Lower leg skin (tissue), 4 donors: ENCODE data around the gene MRPL51. TPM values are rescaled to one million over a fixed set of nuclear protein-coding genes. Genes with fewer than 3 reads are reported as not detected.

Source experiments
- DNase-seq, 2 donors: peaks; one replicate each; pipeline ENCODE4 v3.0.0-alpha.2; 2019; ENCODE audit warnings: low spot score in 2 of 2
- H3K4me3 ChIP-seq: fragments of 200-600 bp; sonication (generic); 2 replicates; pipeline ENCODE4 v1.5.1; 2017; ENCODE audit warnings: mild to moderate bottlenecking, low read depth; ENCODE audit not compliant: poor library complexity, severe bottlenecking
- POLR2A ChIP-seq, 2 donors: fragments of 450-650 bp; IDR thresholded peaks; one replicate each; pipeline ENCODE4 v1.6.1; 2016 to 2017; ENCODE audit warnings: antibody characterized with exemption in 2 of 2, mild to moderate bottlenecking in 1 of 2, moderate library complexity in 1 of 2
- WGBS, 2 donors: methylation state at CpG; one replicate each; pipeline ENCODE4 v1.1.5; 2018; 5-methylcytosine and 5-hydroxymethylcytosine counted together
- intact Hi-C: fragments of 100-400 bp; cut with DNase I; formaldehyde crosslinking; loops from one replicate; pipeline ENCODE4 v1.15.0; 2023; ENCODE audit warnings: low total_unique reads
- total RNA-seq, 4 donors: library from RNA; depleted of rRNA; stranded (reverse); fragments of >200 nt; gene quantifications; one replicate each; pipeline ENCODE4 v1.1.0, GENCODE V29; 2016
- TF ChIP-seq, protein P1 (sequence below), 3 donors: fragments of 450-650 bp; IDR thresholded peaks; one replicate each; pipeline ENCODE4 v1.5.1; 2016; ENCODE audit warnings: antibody characterized with exemption in 3 of 3, mild to moderate bottlenecking in 3 of 3, moderate library complexity in 2 of 3

Gene MRPL51
- total RNA-seq, 4 donors from 2014 or later: 38.6 to 62.1 (median 58.7) TPM

DNA sequence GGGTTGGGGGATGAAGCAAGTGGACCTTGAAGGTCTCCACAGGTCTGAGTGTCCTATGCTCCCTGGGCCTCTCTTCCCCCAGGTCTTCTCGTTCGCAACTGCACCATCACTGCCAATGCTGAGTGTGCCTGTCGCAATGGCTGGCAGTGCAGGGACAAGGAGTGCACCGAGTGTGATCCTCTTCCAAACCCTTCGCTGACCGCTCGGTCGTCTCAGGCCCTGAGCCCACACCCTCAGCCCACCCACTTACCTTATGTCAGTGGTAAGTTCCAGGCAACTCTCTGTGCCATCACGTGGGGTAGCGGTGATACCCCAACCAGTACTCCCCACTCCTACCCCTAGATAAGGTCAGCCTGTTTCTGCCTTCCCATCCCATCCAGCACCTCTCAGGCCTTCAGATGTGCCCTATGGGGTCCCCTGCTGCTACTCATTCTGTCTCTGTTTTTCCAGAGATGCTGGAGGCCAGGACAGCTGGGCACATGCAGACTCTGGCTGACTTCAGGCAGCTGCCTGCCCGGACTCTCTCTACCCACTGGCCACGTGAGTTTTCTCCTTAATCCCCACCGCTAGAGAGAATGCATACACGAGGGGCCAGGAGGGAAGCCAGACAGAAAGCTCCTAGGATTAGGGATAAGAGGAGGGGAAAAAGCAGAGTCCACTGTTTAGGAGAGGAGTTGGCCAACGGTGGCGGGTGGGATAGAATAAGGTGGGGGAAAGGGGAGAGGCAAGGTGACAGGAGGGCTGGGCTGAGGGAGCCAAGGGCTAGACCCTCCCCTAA is 42.8 kb downstream of the MRPL51 start:
- no peak overlapping the region for H3K4me3 ChIP-seq
- TF ChIP-seq, protein P1, sequence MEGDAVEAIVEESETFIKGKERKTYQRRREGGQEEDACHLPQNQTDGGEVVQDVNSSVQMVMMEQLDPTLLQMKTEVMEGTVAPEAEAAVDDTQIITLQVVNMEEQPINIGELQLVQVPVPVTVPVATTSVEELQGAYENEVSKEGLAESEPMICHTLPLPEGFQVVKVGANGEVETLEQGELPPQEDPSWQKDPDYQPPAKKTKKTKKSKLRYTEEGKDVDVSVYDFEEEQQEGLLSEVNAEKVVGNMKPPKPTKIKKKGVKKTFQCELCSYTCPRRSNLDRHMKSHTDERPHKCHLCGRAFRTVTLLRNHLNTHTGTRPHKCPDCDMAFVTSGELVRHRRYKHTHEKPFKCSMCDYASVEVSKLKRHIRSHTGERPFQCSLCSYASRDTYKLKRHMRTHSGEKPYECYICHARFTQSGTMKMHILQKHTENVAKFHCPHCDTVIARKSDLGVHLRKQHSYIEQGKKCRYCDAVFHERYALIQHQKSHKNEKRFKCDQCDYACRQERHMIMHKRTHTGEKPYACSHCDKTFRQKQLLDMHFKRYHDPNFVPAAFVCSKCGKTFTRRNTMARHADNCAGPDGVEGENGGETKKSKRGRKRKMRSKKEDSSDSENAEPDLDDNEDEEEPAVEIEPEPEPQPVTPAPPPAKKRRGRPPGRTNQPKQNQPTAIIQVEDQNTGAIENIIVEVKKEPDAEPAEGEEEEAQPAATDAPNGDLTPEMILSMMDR (IDR thresholded peaks at IDR 0.05): no peak
- 75% methylated on average over 16 of the region's 16 CpGs for WGBS, 2 donors
- DNase-seq: peak in 1 of 2 donors; percentile 79
- intact Hi-C loops: no loop called here

DNA sequence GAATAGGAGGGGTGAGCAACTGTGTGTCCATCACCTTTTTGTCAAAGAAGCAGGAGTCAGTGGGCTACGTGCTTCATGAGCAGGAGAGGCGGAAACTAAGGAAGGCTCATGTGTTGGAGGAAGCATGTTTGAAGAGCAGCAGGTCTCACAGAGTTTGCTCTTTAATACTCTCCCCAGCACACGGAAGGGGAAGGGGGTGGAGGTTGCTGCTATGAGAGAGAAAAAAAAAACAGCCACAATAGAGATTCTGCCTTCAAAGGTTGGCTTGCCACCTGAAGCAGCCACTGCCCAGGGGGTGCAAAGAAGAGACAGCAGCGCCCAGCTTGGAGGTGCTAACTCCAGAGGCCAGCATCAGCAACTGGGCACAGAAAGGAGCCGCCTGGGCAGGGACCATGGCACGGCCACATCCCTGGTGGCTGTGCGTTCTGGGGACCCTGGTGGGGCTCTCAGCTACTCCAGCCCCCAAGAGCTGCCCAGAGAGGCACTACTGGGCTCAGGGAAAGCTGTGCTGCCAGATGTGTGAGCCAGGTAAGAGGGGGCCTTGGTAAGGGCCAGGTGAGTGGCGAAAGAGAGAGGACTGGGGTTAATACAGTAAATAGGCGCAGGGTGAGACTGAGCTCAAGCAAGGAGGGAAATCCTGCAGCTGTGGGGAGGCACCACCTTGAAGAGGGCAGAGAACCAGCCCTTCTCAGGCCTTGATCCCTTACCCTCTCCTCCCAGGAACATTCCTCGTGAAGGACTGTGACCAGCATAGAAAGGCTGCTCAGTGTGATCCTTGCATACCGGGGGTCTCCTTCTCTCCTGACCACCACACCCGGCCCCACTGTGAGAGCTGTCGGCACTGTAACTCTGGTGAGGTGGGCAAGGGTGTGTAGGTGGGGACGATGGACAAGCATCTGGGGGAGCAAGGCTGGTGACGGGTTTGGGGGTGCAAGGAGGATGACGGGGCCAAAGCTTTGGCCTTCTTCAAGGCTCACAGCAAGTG is 48.1 kb downstream of the MRPL51 start, which contains the start of gene CD27:
CD27 (plus strand) TSS at position 252 of the 985 bp plus-strand sequence; CDS start at position 393, 141 bp downstream.
- no peak for TF ChIP-seq POLR2A (IDR thresholded peaks at IDR 0.05)
- TF ChIP-seq, protein P1 (IDR thresholded peaks at IDR 0.05): no peak
- no peak for DNase-seq
- intact Hi-C loops: no loop called here
- WGBS, 2 donors: 85 to 86% methylated on average over 16 of the region's 16 CpGs
- no peak within 1 kb of the TSS for H3K4me3 ChIP-seq

DNA sequence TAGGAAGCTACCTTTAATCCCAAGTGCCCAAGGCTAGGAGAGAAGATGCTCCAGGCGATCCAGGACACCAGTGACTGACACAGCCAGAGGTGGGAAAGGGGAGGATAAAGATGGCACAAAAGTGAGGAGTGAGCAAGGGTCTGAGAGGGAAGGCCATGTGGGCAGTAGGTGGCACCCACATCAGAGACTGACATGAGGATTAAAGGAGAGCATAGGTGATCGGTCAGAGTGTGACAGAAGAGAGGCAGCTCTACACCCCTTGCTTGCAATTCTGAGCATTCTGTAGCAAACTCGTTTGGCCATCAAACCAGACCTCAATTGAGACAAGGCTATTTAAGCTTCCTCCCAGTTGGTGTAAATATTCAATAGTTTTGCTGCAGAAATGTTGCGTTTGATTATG is 49.0 kb downstream of the MRPL51 start:
- no peak overlapping the region for H3K4me3 ChIP-seq
- TF ChIP-seq, protein P1 (IDR thresholded peaks at IDR 0.05): no peak
- intact Hi-C loops: no loop called here
- WGBS, 2 donors: 81 to 91% methylated on average over 4 of the region's 4 CpGs
- no peak for DNase-seq

DNA sequence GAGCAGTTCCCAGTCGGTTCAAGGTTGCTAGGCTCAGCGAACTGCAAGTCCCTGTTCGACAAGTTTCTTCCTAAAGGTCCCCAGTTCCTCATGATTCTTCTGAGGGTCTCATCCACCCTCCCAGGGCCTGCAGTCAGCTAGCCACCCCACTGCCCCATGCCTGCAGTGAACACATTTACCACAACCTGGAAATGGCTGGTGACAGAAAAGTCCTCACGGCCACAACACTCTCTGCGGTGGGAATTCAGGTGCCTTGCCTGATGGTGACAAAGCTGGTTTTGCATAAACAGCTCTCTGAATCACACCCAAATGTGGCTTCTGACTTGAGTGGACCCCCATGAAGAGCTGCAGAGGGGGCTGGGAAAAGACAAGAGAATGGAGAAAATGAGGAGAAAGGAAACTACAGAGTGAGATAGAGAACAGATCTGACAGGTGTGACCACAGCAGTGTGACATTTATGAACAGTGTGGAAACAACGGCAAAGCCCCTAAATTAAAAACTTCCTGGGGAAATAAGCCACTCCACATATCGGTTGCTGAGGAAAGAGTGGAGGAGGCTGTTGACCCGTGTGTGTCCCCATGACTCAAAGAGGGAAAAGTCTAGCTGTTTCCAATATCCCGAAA is 49.6 kb downstream of the MRPL51 start:
- TF ChIP-seq, protein P1 (IDR thresholded peaks at IDR 0.05): no peak
- TF ChIP-seq POLR2A (IDR thresholded peaks at IDR 0.05): no peak
- WGBS, 2 donors: 63 to 71% methylated on average over 8 to 9 of the region's 9 CpGs
- no peak overlapping the region for H3K4me3 ChIP-seq
- DNase-seq: no peak
- intact Hi-C loops: no loop called here

DNA sequence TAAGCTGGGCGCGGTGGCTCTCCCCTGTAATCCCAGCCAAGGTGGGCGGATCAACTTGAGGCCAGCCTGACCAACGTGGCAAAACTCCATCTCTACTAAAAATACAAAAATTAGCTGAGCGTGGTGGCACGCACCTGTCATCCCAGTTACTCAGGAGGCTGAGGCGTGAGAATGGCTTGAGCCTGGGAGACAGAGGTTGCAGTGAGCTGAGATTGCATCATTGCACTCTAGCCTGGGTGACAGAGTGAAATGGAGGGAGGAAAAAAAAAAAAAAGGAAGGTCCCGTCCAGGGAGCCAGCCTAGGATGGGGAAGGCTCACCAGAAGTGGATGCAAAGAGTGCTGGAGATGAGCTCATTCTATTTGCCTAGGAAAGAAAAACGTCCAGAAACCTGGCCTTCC is 50.2 kb downstream of the MRPL51 start:
- DNase-seq: no peak
- intact Hi-C loops: no loop called here
- no peak for TF ChIP-seq POLR2A (IDR thresholded peaks at IDR 0.05)
- TF ChIP-seq, protein P1 (IDR thresholded peaks at IDR 0.05): no peak
- H3K4me3 ChIP-seq: no peak overlapping the region
- WGBS, 2 donors: 84 to 88% methylated on average over 9 of the region's 9 CpGs

Other genes with a start within 250 kb of the MRPL51 start
- 10 to 100 TPM; 10.6 to 34.1 (median 22.4) TPM for gene PLEKHG6, start 182.6 kb downstream of the MRPL51 start, total RNA-seq
- 100 to 1,000 TPM; 104 to 252 (median 186) TPM for gene TNFRSF1A, start 151.2 kb downstream of the MRPL51 start, total RNA-seq
- gene SCNN1A, start 117.7 kb downstream of the MRPL51 start, total RNA-seq: 100 to 1,000 TPM in 3 of 4 donors, 10 to 100 TPM in 1; 74.6 to 139 (median 119) TPM
- gene LTBR, start 109.1 kb downstream of the MRPL51 start, total RNA-seq: 100 to 1,000 TPM; 174 to 298 (median 196) TPM
- gene CD27, start 48.3 kb downstream of the MRPL51 start, total RNA-seq: under 1 TPM in 2 of 4 donors, not detected in 2; 0.16 to 0.89 TPM
- gene TAPBPL, start 41.2 kb downstream of the MRPL51 start, total RNA-seq: 10 to 100 TPM; 11.4 to 23.8 (median 17.6) TPM
- gene VAMP1, start 22.6 kb downstream of the MRPL51 start, total RNA-seq: 1 to 10 TPM; 2.1 to 6.6 (median 4.4) TPM
- 10 to 100 TPM; 18.5 to 25.9 (median 22.5) TPM for gene NCAPD2, start 840 bp upstream of the MRPL51 start, total RNA-seq
- gene GAPDH, start 41.3 kb upstream of the MRPL51 start, total RNA-seq: 1,000 to 10,000 TPM; 1,190 to 2,139 (median 1,514) TPM
- 1 to 10 TPM; 3.3 to 6.8 (median 4.6) TPM for gene IFFO1, start 62.8 kb upstream of the MRPL51 start, total RNA-seq
- 10 to 100 TPM; 16.2 to 24.0 (median 23.4) TPM for gene NOP2, start 75.0 kb upstream of the MRPL51 start, total RNA-seq
- 100 to 1,000 TPM; 167 to 235 (median 205) TPM for gene CHD4, start 114.1 kb upstream of the MRPL51 start, total RNA-seq
- gene LPAR5, start 142.7 kb upstream of the MRPL51 start, total RNA-seq: 10 to 100 TPM; 11.0 to 16.4 (median 12.4) TPM
- 1 to 10 TPM in 2 of 4 donors, under 1 TPM in 2; 0.42 to 8.6 (median 0.76) TPM for gene ACRBP, start 154.2 kb upstream of the MRPL51 start, total RNA-seq
- 10 to 100 TPM; 40.8 to 63.6 (median 56.0) TPM for gene ING4, start 169.9 kb upstream of the MRPL51 start, total RNA-seq
- 10 to 100 TPM; 22.7 to 79.9 (median 33.7) TPM for gene ZNF384, start 196.1 kb upstream of the MRPL51 start, total RNA-seq
- not detected for gene PIANP, start 207.6 kb upstream of the MRPL51 start, total RNA-seq
- 10 to 100 TPM; 46.3 to 64.6 (median 56.6) TPM for gene COPS7A, start 230.8 kb upstream of the MRPL51 start, total RNA-seq